ENCODE measurements around the gene TBX19.

- TF ChIP-seq POLR2A (IDR thresholded peaks at IDR 0.05) (no peak), CTCF (IDR thresholded peaks at IDR 0.05) (no peak), POLR2AphosphoS5 (IDR thresholded peaks at IDR 0.05) (no peak), EP300 (IDR thresholded peaks at IDR 0.05) (no peak)
Observed at GRCh38 chr1:168298446-168298845, 17.8 kb downstream of the TBX19 start.
